Testis (tissue), 2 donors: ENCODE results near the gene MPDZ.

ENCODE experiments used
- POLR2A ChIP-seq: fragments of 450-650 bp; IDR thresholded peaks from one replicate; pipeline ENCODE4 v1.6.1; 2017; ENCODE audit warnings: antibody characterized with exemption, mild to moderate bottlenecking, moderate library complexity
- TF ChIP-seq, protein P1 (sequence below), 3 experiments: fragments of 450-650 bp in 2 of 3; fragments of 200-600 bp in 1 of 3; sonication (generic) in 1 of 3; IDR thresholded peaks; one replicate each; pipeline ENCODE4 v1.5.1; 2016 to 2019; ENCODE audit warnings: antibody characterized with exemption in 3 of 3, mild to moderate bottlenecking in 2 of 3, moderate library complexity in 1 of 3

- TF ChIP-seq, protein P1, sequence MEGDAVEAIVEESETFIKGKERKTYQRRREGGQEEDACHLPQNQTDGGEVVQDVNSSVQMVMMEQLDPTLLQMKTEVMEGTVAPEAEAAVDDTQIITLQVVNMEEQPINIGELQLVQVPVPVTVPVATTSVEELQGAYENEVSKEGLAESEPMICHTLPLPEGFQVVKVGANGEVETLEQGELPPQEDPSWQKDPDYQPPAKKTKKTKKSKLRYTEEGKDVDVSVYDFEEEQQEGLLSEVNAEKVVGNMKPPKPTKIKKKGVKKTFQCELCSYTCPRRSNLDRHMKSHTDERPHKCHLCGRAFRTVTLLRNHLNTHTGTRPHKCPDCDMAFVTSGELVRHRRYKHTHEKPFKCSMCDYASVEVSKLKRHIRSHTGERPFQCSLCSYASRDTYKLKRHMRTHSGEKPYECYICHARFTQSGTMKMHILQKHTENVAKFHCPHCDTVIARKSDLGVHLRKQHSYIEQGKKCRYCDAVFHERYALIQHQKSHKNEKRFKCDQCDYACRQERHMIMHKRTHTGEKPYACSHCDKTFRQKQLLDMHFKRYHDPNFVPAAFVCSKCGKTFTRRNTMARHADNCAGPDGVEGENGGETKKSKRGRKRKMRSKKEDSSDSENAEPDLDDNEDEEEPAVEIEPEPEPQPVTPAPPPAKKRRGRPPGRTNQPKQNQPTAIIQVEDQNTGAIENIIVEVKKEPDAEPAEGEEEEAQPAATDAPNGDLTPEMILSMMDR (IDR thresholded peaks at IDR 0.05): no peak
- TF ChIP-seq POLR2A: no peak
Measured at GRCh38 chr9:13100914-13101572, 178.4 kb downstream of the MPDZ start.
